DND-41 (cell line): ENCODE data around the gene FOXA2.

Experiments
- CTCF ChIP-seq: IDR thresholded peaks from 2 replicates; pipeline ENCODE4 v1.5.1; 2012; ENCODE audit warnings: borderline replicate concordance, low read length, moderate library complexity, mild to moderate bottlenecking; ENCODE audit not compliant: poor library complexity, severe bottlenecking; ENCODE audit errors: extremely low read depth
- EZH2 ChIP-seq: IDR thresholded peaks from 3 replicates; pipeline ENCODE4 v1.6.1; 2012; ENCODE audit warnings: borderline replicate concordance, low read depth, mild to moderate bottlenecking, moderate library complexity, low read length, inconsistent platforms; ENCODE audit not compliant: severe bottlenecking

- TF ChIP-seq EZH2 (no peak), CTCF (no peak)
Measured at GRCh38 chr20:22582386-22582963, 1.9 kb downstream of the FOXA2 start.
